ENCODE data around the gene LPP. TPM values are rescaled to one million over a fixed set of nuclear protein-coding genes. Genes with fewer than 3 reads are reported as not detected.

LPP gene
- total and polyA plus RNA-seq, 2 of the 4 experiments (the other 2 are of a cell fraction), result 16.0 to 130 TPM

DNA sequence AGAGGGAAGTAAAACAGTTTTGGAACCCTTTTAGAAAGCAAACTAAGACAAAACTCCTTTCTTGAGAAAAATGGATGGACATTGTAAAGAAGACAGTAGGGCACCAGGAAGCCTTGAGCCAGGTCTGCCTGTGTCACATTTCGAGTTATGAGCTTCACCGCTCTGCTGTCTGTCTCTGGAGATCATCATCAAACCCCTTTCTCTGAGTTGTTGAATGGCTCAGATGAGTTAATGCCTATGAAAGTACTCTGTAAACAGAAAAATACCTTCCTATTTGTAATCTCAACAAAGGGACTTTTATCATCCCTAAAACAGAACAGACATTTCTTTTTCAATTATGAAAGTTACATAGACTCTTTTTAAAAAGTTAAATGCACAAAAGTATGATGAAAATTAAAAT lies 145.8 kb downstream of the LPP start:
- CTCF ChIA-PET, result no interaction called here
- Histone ChIP-seq H3K9me3 (ENCODE audit: control insufficient read depth, insufficient read depth, low read length) (no peaks in the 10 kb centered on the region), H3K4me1 (ENCODE audit: control insufficient read depth, insufficient read depth, low read length) (peaks cover 22% of the 10 kb centered on the region), H3K4me3 (ENCODE audit: insufficient read depth, low read depth, low read length) (no peak overlapping the region), H3K4ac (ENCODE audit: low read depth, low read length) (no peak overlapping the region), H4K91ac (ENCODE audit: insufficient read depth, low read depth, low read length) (no peak overlapping the region), H3K9ac (ENCODE audit: low read depth, low read length) (no peak overlapping the region), H2AK5ac (ENCODE audit: low read depth, low read length) (peak overlapping the region; percentile 48; the same call in 1 of the 2 replicates), H3K27ac (ENCODE audit: insufficient read depth, low read length) (no peak overlapping the region), H2BK20ac (ENCODE audit: low read depth, low read length) (no peak overlapping the region), H3K27me3 (ENCODE audit: control insufficient read depth, insufficient read depth, low read length) (no peaks in the 10 kb centered on the region), H3K79me1 (ENCODE audit: low read depth in 1 of 2, low read length in 2 of 2) (peaks cover 56 to 81% of the 10 kb centered on the region in 2 experiments), H4K8ac (ENCODE audit: low read depth in 2 of 2, low read length in 2 of 2) (no peak overlapping the region), H2AFZ (replicated peaks; ENCODE audit: low read length, poor library complexity) (no peak overlapping the region), H3K56ac (ENCODE audit: extremely low read depth, insufficient read depth, low read length) (no peak overlapping the region), H3K23ac (ENCODE audit: low read depth, low read length) (no peak overlapping the region), H2BK15ac (ENCODE audit: low read depth, low read length) (no peak overlapping the region), H2AK9ac (replicated peaks; ENCODE audit: low read depth, low read length, poor library complexity) (no peak overlapping the region), H4K20me1 (ENCODE audit: insufficient read depth, low read length) (peaks cover 57% of the 10 kb centered on the region), H2BK120ac (ENCODE audit: low read depth, low read length) (no peak overlapping the region), H3K4me2 (ENCODE audit: low read depth, low read length) (no peak overlapping the region), H4K5ac (ENCODE audit: low read depth, low read length) (no peak overlapping the region), H2BK5ac (ENCODE audit: low read depth, low read length, poor library complexity, severe bottlenecking) (no peak overlapping the region), H3K36me3 (ENCODE audit: control insufficient read depth, insufficient read depth, low read length) (peaks cover 2% of the 10 kb centered on the region; the same call in 1 of the 2 replicates), H3K18ac (ENCODE audit: low read depth, low read length) (no peak overlapping the region), H3K14ac (replicated peaks; ENCODE audit: low read depth, low read length) (no peak overlapping the region), H3K9me1 (ENCODE audit: insufficient read depth, low read length) (peaks cover 27% of the 10 kb centered on the region)
- TF ChIP-seq MXI1 (IDR thresholded peaks at IDR 0.05; ENCODE audit: borderline replicate concordance, low read depth, low read length) (no peak), MAFK (IDR thresholded peaks at IDR 0.05; ENCODE audit: low read depth, low read length) (no peak), RAD21 (IDR thresholded peaks at IDR 0.05; ENCODE audit: low read length) (no peak), MAZ (IDR thresholded peaks at IDR 0.05; ENCODE audit: borderline replicate concordance, low read depth, low read length) (no peak), SMC3 (IDR thresholded peaks at IDR 0.05; ENCODE audit: low read depth, low read length) (no peak), FOS (IDR thresholded peaks at IDR 0.05; ENCODE audit: low read depth, low read length) (no peak), ELK1 (IDR thresholded peaks at IDR 0.05; ENCODE audit: borderline replicate concordance, low read depth, low read length) (no peak), RFX5 (IDR thresholded peaks at IDR 0.05; ENCODE audit: low read depth, low read length) (no peak), BHLHE40 (IDR thresholded peaks at IDR 0.05; ENCODE audit: low read depth, low read length) (no peak), CEBPB (IDR thresholded peaks at IDR 0.05; ENCODE audit: low read depth, low read length) (no peak), NFE2L2 (IDR thresholded peaks at IDR 0.05; ENCODE audit: low read depth, low read length) (no peak), CHD1 (IDR thresholded peaks at IDR 0.05; ENCODE audit: low read depth, low read length) (no peak), CTCF (conservative IDR thresholded peaks at IDR 0.05; ENCODE audit: low read depth, low read length) (no peak), POLR2A (IDR thresholded peaks at IDR 0.05; ENCODE audit: low read depth, low read length) (no peak)
- TF ChIP-seq, protein P1, sequence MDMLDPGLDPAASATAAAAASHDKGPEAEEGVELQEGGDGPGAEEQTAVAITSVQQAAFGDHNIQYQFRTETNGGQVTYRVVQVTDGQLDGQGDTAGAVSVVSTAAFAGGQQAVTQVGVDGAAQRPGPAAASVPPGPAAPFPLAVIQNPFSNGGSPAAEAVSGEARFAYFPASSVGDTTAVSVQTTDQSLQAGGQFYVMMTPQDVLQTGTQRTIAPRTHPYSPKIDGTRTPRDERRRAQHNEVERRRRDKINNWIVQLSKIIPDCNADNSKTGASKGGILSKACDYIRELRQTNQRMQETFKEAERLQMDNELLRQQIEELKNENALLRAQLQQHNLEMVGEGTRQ (IDR thresholded peaks at IDR 0.05; ENCODE audit: low read depth, low read length), result no peak
- DNase-seq (no peak), ATAC-seq (ENCODE audit: low read depth) (no peak)
- dilution Hi-C loops (cut with HindIII; ENCODE audit: low sequenced_read_pairs, unreplicated experiment) (loop anchor here (25.0 kb wide), 1 partner anchor 562 kb away; the partner anchor contains the start of gene BCL6), in situ Hi-C loops (cut with MboI; ENCODE audit: low sequenced_read_pairs) (no loop called here), intact Hi-C loops (cut with micrococcal nuclease) (loop anchor here (5.0 kb wide), 1 partner anchor 48 kb away; no protein-coding TSS in a partner anchor)
- POLR2A ChIA-PET (ENCODE audit: unreplicated experiment), result no interaction called here
- no CpG with 5 or more reads among the region's 2 CpGs for WGBS, 2 experiments (ENCODE audit: extremely low coverage in 2 of 2, insufficient read length in 1 of 2)
- no TSS peak for BruUV-seq (replicated peaks)
